Prostate gland (tissue), 2 donors: ENCODE measurements around the gene PTGER3. TPM values are rescaled to one million over a fixed set of nuclear protein-coding genes. Genes with fewer than 3 reads are reported as not detected.

Source experiments
- DNase-seq: peaks from one replicate; pipeline ENCODE4 v3.0.0-alpha.2; 2019; ENCODE audit warnings: low spot score
- H3K27ac ChIP-seq, 2 donors: fragments of 200-600 bp; sonication (generic); 2 replicates each; pipeline ENCODE4 v1.5.1; 2017 to 2019
- H3K27me3 ChIP-seq: fragments of 200-600 bp; sonication (generic); replicated peaks from 2 replicates; pipeline ENCODE4 v1.5.1; 2019; ENCODE audit not compliant: insufficient read depth
- H3K36me3 ChIP-seq, 2 donors: fragments of 200-600 bp; sonication (generic); 1 replicate in 1 of 2; 2 replicates in 1 of 2; pipeline versions ENCODE4 v1.5.1 to v1.8.1; 2017 to 2019
- H3K4me1 ChIP-seq: fragments of 200-600 bp; sonication (generic); replicated peaks from 2 replicates; pipeline ENCODE4 v1.5.1; 2019
- H3K4me3 ChIP-seq, 2 donors: fragments of 200-600 bp; sonication (generic); 2 replicates each; pipeline ENCODE4 v1.5.1; 2017 to 2019
- H3K9me3 ChIP-seq: fragments of 200-600 bp; sonication (generic); 2 replicates; pipeline ENCODE4 v1.5.1; 2017
- CTCF ChIP-seq, 4 experiments: fragments of 200-600 bp in 2 of 4; fragments of 450-650 bp in 2 of 4; sonication (generic) in 2 of 4; IDR thresholded peaks; 1 replicate in 3 of 4; 2 replicates in 1 of 4; pipeline ENCODE4 v1.5.1; 2016 to 2019; ENCODE audit warnings: antibody characterized with exemption in 4 of 4, mild to moderate bottlenecking in 2 of 4, moderate library complexity in 2 of 4
- POLR2A ChIP-seq: fragments of 450-650 bp; IDR thresholded peaks from one replicate; pipeline ENCODE4 v1.6.1; 2016; ENCODE audit warnings: antibody characterized with exemption, mild to moderate bottlenecking
- POLR2AphosphoS5 ChIP-seq: sonication (generic); formaldehyde crosslinking; IDR thresholded peaks from one replicate; pipeline ENCODE4 v1.6.1; 2017; ENCODE audit warnings: antibody characterized with exemption
- WGBS: methylation state at CpG from one replicate; pipeline ENCODE4 v1.1.5; 2018; 5-methylcytosine and 5-hydroxymethylcytosine counted together
- intact Hi-C: fragments of 100-400 bp; cut with DNase I; formaldehyde crosslinking; loops from one replicate; pipeline ENCODE4 v1.14.2; 2022
- total RNA-seq, 2 donors: library from RNA; depleted of rRNA; stranded (reverse); fragments of >200 nt; gene quantifications; one replicate each; pipeline ENCODE4 v1.1.0, GENCODE V29; 2016

PTGER3 gene
- total RNA-seq, 2 donors from 2014 or later = 3.6 to 4.0 TPM

DNA sequence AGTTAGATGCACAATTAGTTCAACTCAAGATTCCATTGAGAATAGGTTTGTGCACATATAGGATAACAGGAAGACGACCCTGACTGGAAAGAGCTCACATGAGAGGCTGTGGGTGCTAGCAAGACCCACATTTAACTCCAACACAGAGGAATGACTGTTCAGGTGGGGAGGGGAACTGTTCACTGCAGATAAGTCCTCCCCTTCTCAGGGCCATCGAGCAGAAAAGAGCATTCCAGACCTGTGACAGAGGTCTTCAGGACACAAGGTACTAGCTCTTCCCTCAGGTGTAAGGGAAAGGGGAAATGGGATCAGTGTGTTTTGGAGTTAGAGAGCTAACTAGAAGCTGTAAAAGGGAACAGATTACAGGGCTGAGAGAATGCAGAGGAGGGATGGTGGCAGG lies 8.7 kb downstream of the PTGER3 start:
- no peaks in the 10 kb centered on the region for H3K27me3 ChIP-seq
- TF ChIP-seq CTCF (IDR thresholded peaks at IDR 0.05) = no peak
- no peak for TF ChIP-seq POLR2A
- no peak for TF ChIP-seq POLR2AphosphoS5
- 71% methylated on average over 2 of the region's 2 CpGs for WGBS
- no peaks in the 10 kb centered on the region for H3K36me3 ChIP-seq
- no peaks in the 10 kb centered on the region for H3K4me1 ChIP-seq
- H3K4me3 ChIP-seq = no peak overlapping the region
- no peaks in the 10 kb centered on the region for H3K9me3 ChIP-seq
- intact Hi-C loops = no loop called here
- no peak for DNase-seq
- no peak overlapping the region for H3K27ac ChIP-seq

DNA sequence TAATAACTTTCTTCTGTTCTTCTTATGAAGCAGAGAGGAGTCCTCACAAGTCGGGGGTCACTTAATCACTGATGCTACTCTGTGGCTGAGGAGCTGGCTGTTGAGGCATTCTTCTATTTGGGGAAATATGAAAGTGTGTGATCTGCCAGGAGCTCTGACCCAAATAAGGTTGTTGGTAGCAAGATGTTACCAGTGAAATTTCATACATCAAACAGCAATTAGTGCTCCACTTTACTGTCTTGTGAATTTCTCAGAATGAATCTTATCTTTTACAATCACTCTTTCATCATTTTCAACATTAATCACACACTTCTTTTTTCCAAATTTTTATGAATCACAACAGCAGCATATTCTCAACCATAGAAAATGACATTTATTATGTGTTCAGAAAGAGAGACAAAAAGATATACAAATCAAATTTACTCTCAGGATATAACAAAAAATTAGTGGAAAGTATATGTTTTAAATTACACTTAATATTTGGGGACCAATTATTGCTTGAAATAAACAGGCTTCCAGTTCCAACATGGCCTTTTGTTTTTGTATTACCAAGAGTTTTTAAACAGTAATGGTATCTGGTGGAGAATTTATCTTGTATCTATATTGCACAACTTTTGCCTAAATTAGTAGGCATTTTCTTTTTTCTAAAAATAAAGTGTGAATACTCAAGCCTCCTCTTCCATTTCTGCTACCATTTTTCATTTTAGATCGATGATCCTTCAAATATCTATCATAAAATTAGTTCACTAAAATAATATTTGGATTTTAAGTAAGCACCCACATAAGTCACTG lies 9.6 kb downstream of the PTGER3 start:
- intact Hi-C loops = no loop called here
- Histone ChIP-seq H3K4me3 (no peak overlapping the region), H3K27me3 (no peaks in the 10 kb centered on the region), H3K9me3 (no peaks in the 10 kb centered on the region), H3K27ac (no peak overlapping the region), H3K4me1 (no peaks in the 10 kb centered on the region), H3K36me3 (no peaks in the 10 kb centered on the region)
- 68% methylated on average over 2 of the region's 2 CpGs for WGBS
- TF ChIP-seq CTCF (IDR thresholded peaks at IDR 0.05) (no peak), POLR2A (no peak), POLR2AphosphoS5 (no peak)
- no peak for DNase-seq

DNA sequence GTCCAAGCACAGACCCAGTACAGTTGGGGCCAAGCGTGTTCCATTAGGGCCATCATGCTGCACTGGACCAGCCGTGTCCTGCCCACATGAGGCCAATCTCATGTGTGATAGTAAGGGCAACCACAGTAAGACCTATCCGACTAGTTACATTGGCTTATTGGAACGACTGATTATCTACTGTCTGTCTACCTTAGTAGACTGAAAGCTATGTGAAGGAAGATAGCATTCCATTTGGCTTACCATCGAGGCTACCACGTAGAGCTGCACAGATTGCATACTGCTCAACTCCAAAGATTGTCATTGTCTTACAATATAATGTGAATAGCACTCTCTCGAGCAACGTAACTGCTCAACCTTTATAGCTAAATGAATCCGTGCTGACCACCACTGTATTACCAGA lies 10.6 kb downstream of the PTGER3 start:
- WGBS = 96% methylated on average over 9 of the region's 9 CpGs

DNA sequence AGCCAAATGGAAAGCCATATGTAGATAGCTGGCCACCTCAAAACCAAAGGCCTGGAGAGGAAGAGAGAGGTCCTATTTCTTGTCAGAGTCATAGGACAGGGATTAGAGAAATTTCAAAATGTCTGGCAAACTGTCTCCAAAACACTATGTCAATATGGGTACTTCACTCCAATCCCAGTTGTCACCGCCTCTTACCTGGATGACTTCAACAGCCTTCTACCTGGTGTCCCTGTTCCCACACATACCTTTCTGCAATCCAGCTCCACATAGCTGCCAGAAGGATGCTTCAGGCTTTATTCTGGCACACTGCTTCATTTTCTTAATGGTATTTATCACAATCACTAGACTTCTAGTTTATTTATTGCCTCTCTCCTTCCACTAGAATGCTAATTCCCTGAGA lies 14.5 kb downstream of the PTGER3 start:
- no peaks in the 10 kb centered on the region for H3K4me1 ChIP-seq
- intact Hi-C loops = no loop called here
- WGBS = 95% methylated on average over 1 of the region's 1 CpG
- H3K27ac ChIP-seq = no peak overlapping the region
- H3K4me3 ChIP-seq = no peak overlapping the region
- no peaks in the 10 kb centered on the region for H3K9me3 ChIP-seq
- TF ChIP-seq CTCF (IDR thresholded peaks at IDR 0.05) (no peak), POLR2A (no peak), POLR2AphosphoS5 (no peak)
- no peaks in the 10 kb centered on the region for H3K27me3 ChIP-seq
- no peak for DNase-seq
- H3K36me3 ChIP-seq = no peaks in the 10 kb centered on the region

More for the DNA sequence above, 10.6 kb downstream of the PTGER3 start:
- TF ChIP-seq CTCF (IDR thresholded peaks at IDR 0.05) (no peak), POLR2A (no peak), POLR2AphosphoS5 (no peak)
- no peaks in the 10 kb centered on the region for H3K36me3 ChIP-seq
- no peak for DNase-seq
- H3K9me3 ChIP-seq = no peaks in the 10 kb centered on the region
- no peaks in the 10 kb centered on the region for H3K27me3 ChIP-seq
- no peaks in the 10 kb centered on the region for H3K4me1 ChIP-seq
- intact Hi-C loops = no loop called here
- no peak overlapping the region for H3K4me3 ChIP-seq
- H3K27ac ChIP-seq = no peak overlapping the region

DNA sequence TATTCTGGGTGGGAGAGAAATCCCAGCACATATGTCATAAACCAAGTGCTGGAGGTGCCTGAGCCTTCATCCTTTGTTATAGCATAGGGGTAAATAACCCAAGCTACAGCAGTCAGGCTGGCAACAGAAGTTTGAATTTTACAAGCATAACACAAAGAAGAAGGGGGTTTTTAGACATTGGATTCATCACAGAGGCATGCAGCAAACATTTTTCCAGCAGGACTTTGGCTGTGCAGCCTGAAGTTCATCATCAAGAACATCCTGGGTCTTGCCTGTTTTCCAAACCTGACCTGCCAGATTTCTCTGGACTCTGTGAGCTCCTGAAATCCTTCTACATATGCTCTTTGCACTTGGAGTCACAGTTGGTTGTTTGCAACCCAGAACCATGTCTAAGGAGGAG lies 16.2 kb downstream of the PTGER3 start:
- no peaks in the 10 kb centered on the region for H3K27me3 ChIP-seq
- TF ChIP-seq CTCF (IDR thresholded peaks at IDR 0.05) (no peak), POLR2A (no peak), POLR2AphosphoS5 (no peak)
- no peaks in the 10 kb centered on the region for H3K4me1 ChIP-seq
- H3K27ac ChIP-seq = no peak overlapping the region
- H3K9me3 ChIP-seq = no peaks in the 10 kb centered on the region
- no peaks in the 10 kb centered on the region for H3K36me3 ChIP-seq
- no peak overlapping the region for H3K4me3 ChIP-seq
- intact Hi-C loops = no loop called here
- DNase-seq = no peak
